Head of caudate nucleus (tissue), 42 donors: ENCODE results near the gene SCO1.
"Not testable (repeated sequence)": the region's sequence is repeated elsewhere in the genome, so short reads cannot be mapped to it uniquely, and the experiment has no call there.

Experiments
- DNase-seq, 42 donors: peaks; one replicate each; pipeline versions ENCODE4 v3.0.0 to v3.0.0-alpha.2; 2020 to 2021; ENCODE audit warnings: mixed read lengths in 7 of 42
- intact Hi-C: fragments of 100-400 bp; cut with DNase I; formaldehyde crosslinking; loops from one replicate; pipeline ENCODE4 v1.15.0; 2022

SCO1 gene

GRCh38 chr17:10728331-10728892 is 31.1 kb upstream of the SCO1 start:
- intact Hi-C loops: no loop called here
- DNase-seq: peak in 1 of 42 donors; percentile 34

- DNase-seq: peak in 1 of 42 donors; percentile 27
- intact Hi-C loops: no loop called here
Observed at GRCh38 chr17:10727192-10727591, 29.9 kb upstream of the SCO1 start.

- DNase-seq: no peak
- intact Hi-C loops: no loop called here
Observed at GRCh38 chr17:10726196-10726595, 28.9 kb upstream of the SCO1 start.

GRCh38 chr17:10725262-10725661 is 27.9 kb upstream of the SCO1 start:
- intact Hi-C loops: no loop called here
- DNase-seq: no peak

GRCh38 chr17:10724546-10725195 is 27.3 kb upstream of the SCO1 start:
- intact Hi-C loops: no loop called here
- no peak for DNase-seq

GRCh38 chr17:10718547-10718946 is 21.2 kb upstream of the SCO1 start:
- intact Hi-C loops: no loop called here

GRCh38 chr17:10716218-10716617 is 18.9 kb upstream of the SCO1 start:
- intact Hi-C loops: no loop called here

More at GRCh38 chr17:10718547-10718946, 21.2 kb upstream of the SCO1 start:
- no peak for DNase-seq

GRCh38 chr17:10713318-10713717 is 16.0 kb upstream of the SCO1 start:
- intact Hi-C loops: no loop called here
- DNase-seq: no peak

More at GRCh38 chr17:10716218-10716617, 18.9 kb upstream of the SCO1 start:
- DNase-seq: no peak

- intact Hi-C loops: no loop called here
- DNase-seq: no peak
Observed at GRCh38 chr17:10705727-10706126, 8.4 kb upstream of the SCO1 start.

- intact Hi-C loops: no loop called here
- no peak for DNase-seq
Observed at GRCh38 chr17:10702574-10702973, 5.2 kb upstream of the SCO1 start.

GRCh38 chr17:10699856-10700255 is 2.5 kb upstream of the SCO1 start:
- intact Hi-C loops: no loop called here
- no peak for DNase-seq

- DNase-seq: no peak
Observed at GRCh38 chr17:10698096-10698818, 924 bp upstream of the SCO1 start.

GRCh38 chr17:10695875-10696407 is 1.4 kb downstream of the SCO1 start:
- DNase-seq, intact Hi-C loops: not testable (repeated sequence)

More at GRCh38 chr17:10698096-10698818, 924 bp upstream of the SCO1 start:
- intact Hi-C loops: no loop called here

- intact Hi-C loops: no loop called here
- DNase-seq: no peak
Observed at GRCh38 chr17:10687499-10687898, 9.8 kb downstream of the SCO1 start.

GRCh38 chr17:10683853-10684252 is 13.5 kb downstream of the SCO1 start:
- no peak for DNase-seq
- intact Hi-C loops: no loop called here

- intact Hi-C loops: no loop called here
- no peak for DNase-seq
Observed at GRCh38 chr17:10681866-10682446, 15.4 kb downstream of the SCO1 start.

GRCh38 chr17:10674704-10675103 is 22.6 kb downstream of the SCO1 start:
- DNase-seq: no peak

GRCh38 chr17:10673312-10673711 is 24.0 kb downstream of the SCO1 start:
- intact Hi-C loops: no loop called here
- no peak for DNase-seq

More at GRCh38 chr17:10674704-10675103, 22.6 kb downstream of the SCO1 start:
- intact Hi-C loops: no loop called here

- DNase-seq: no peak
- intact Hi-C loops: no loop called here
Observed at GRCh38 chr17:10668775-10669174, 28.6 kb downstream of the SCO1 start.

GRCh38 chr17:10666906-10667305 is 30.4 kb downstream of the SCO1 start:
- no peak for DNase-seq
- intact Hi-C loops: no loop called here
